HG03135 (cell line): ENCODE results near the gene SLC9A9.
"Not testable (repeated sequence)": the region's sequence is repeated elsewhere in the genome, so short reads cannot be mapped to it uniquely, and the experiment has no call there.

Experiments used
- ATAC-seq: cut with Tn5 transposase; IDR thresholded peaks from one replicate; pipeline ENCODE4 v1.9.1; 2021; ENCODE audit warnings: mild to moderate bottlenecking, moderate library complexity; ENCODE audit not compliant: unreplicated experiment

SLC9A9 gene

GRCh38 chr3:143699424-143699823 is 148.8 kb downstream of the SLC9A9 start:
- no peak for ATAC-seq

- no peak for ATAC-seq
Measured at GRCh38 chr3:143698682-143699303, 149.5 kb downstream of the SLC9A9 start.

GRCh38 chr3:143697975-143698374 is 150.3 kb downstream of the SLC9A9 start:
- no peak for ATAC-seq

GRCh38 chr3:143695333-143695732 is 152.9 kb downstream of the SLC9A9 start:
- not testable (repeated sequence) for ATAC-seq

- ATAC-seq = no peak
Measured at GRCh38 chr3:143693506-143693905, 154.8 kb downstream of the SLC9A9 start.

GRCh38 chr3:143686638-143687197 is 161.6 kb downstream of the SLC9A9 start:
- no peak for ATAC-seq

- ATAC-seq = no peak
Measured at GRCh38 chr3:143685491-143685890, 162.8 kb downstream of the SLC9A9 start.

- ATAC-seq = no peak
Measured at GRCh38 chr3:143677430-143677829, 170.8 kb downstream of the SLC9A9 start.

- ATAC-seq = no peak
Measured at GRCh38 chr3:143676747-143677146, 171.5 kb downstream of the SLC9A9 start.

GRCh38 chr3:143676021-143676420 is 172.2 kb downstream of the SLC9A9 start:
- ATAC-seq = no peak

GRCh38 chr3:143674100-143674968 is 173.9 kb downstream of the SLC9A9 start:
- peak; percentile 66 for ATAC-seq

- no peak for ATAC-seq
Measured at GRCh38 chr3:143672396-143673165, 175.7 kb downstream of the SLC9A9 start.

- no peak for ATAC-seq
Measured at GRCh38 chr3:143671626-143672025, 176.6 kb downstream of the SLC9A9 start.

GRCh38 chr3:143668924-143669790 is 179.1 kb downstream of the SLC9A9 start:
- ATAC-seq = peak; percentile 89

- ATAC-seq = no peak
Measured at GRCh38 chr3:143668385-143668784, 179.9 kb downstream of the SLC9A9 start.

GRCh38 chr3:143661677-143662076 is 186.6 kb downstream of the SLC9A9 start:
- no peak for ATAC-seq

GRCh38 chr3:143658861-143659260 is 189.4 kb downstream of the SLC9A9 start:
- ATAC-seq = no peak

GRCh38 chr3:143658116-143658515 is 190.2 kb downstream of the SLC9A9 start:
- ATAC-seq = no peak

GRCh38 chr3:143657391-143657790 is 190.9 kb downstream of the SLC9A9 start:
- ATAC-seq = no peak

- ATAC-seq = no peak
Measured at GRCh38 chr3:143654906-143655305, 193.4 kb downstream of the SLC9A9 start.
